Muscle of back (tissue), 10 donors: ENCODE measurements around the gene MAPK12. TPM values are rescaled to one million over a fixed set of nuclear protein-coding genes. Genes with fewer than 3 reads are reported as not detected.

Experiments
- polyA plus RNA-seq, 10 donors: library from polyadenylated mRNA; unstranded; fragments of 120-200 nt; gene quantifications; one replicate each; pipeline ENCODE4 v1.2.1, GENCODE V29; 2013; ENCODE audit not compliant: insufficient read length in 10 of 10

Gene MAPK12
- polyA plus RNA-seq, 10 donors, result 8.6 to 38.0 (median 22.5) TPM

Other genes starting within 250 kb of the MAPK12 start
- under 1 TPM in 1 of 10 donors, not detected in 9; 0.08 TPM for gene IL17REL, start 248.9 kb downstream of the MAPK12 start, polyA plus RNA-seq
- gene TTLL8, start 203.4 kb downstream of the MAPK12 start, polyA plus RNA-seq, result not detected
- 1 to 10 TPM in 2 of 10 donors, under 1 TPM in 8; 0.39 to 1.4 (median 0.78) TPM for gene MLC1, start 176.3 kb downstream of the MAPK12 start, polyA plus RNA-seq
- under 1 TPM; 0.12 to 0.61 (median 0.39) TPM for gene MOV10L1, start 171.7 kb downstream of the MAPK12 start, polyA plus RNA-seq
- under 1 TPM in 8 of 10 donors, not detected in 2; 0.08 to 0.24 (median 0.11) TPM for gene PANX2, start 91.0 kb downstream of the MAPK12 start, polyA plus RNA-seq
- gene TRABD, start 75.8 kb downstream of the MAPK12 start, polyA plus RNA-seq, result 10 to 100 TPM; 12.0 to 21.1 (median 17.5) TPM
- 10 to 100 TPM in 9 of 10 donors, 1 to 10 TPM in 1; 6.8 to 16.9 (median 12.4) TPM for gene SELENOO, start 60.7 kb downstream of the MAPK12 start, polyA plus RNA-seq
- gene TUBGCP6, start 16.7 kb downstream of the MAPK12 start, polyA plus RNA-seq, result 10 to 100 TPM; 15.8 to 38.6 (median 24.1) TPM
- 10 to 100 TPM in 9 of 10 donors, 1 to 10 TPM in 1; 9.2 to 23.1 (median 16.1) TPM for gene HDAC10, start 10.4 kb downstream of the MAPK12 start, polyA plus RNA-seq
- 1 to 10 TPM; 4.6 to 8.4 (median 5.8) TPM for gene MAPK11, start 8.7 kb upstream of the MAPK12 start, polyA plus RNA-seq
- gene PLXNB2, start 46.0 kb upstream of the MAPK12 start, polyA plus RNA-seq, result 100 to 1,000 TPM in 1 of 10 donors, 10 to 100 TPM in 9; 60.5 to 100 (median 83.4) TPM
- 1 to 10 TPM; 3.3 to 7.7 (median 4.6) TPM for gene DENND6B, start 65.3 kb upstream of the MAPK12 start, polyA plus RNA-seq
- 10 to 100 TPM; 24.6 to 37.0 (median 31.5) TPM for gene PPP6R2, start 81.6 kb upstream of the MAPK12 start, polyA plus RNA-seq
- gene SBF1, start 213.4 kb upstream of the MAPK12 start, polyA plus RNA-seq, result 10 to 100 TPM; 29.7 to 43.8 (median 37.9) TPM
- gene ADM2, start 219.9 kb upstream of the MAPK12 start, polyA plus RNA-seq, result under 1 TPM; 0.25 to 0.63 (median 0.39) TPM
- under 1 TPM in 1 of 10 donors, not detected in 9; 0.14 TPM for gene MIOX, start 225.2 kb upstream of the MAPK12 start, polyA plus RNA-seq
- 10 to 100 TPM; 25.8 to 49.4 (median 38.2) TPM for gene LMF2, start 246.0 kb upstream of the MAPK12 start, polyA plus RNA-seq
- gene NCAPH2, start 246.5 kb upstream of the MAPK12 start, polyA plus RNA-seq, result 10 to 100 TPM; 24.5 to 39.8 (median 32.0) TPM